D721Med (cell line): ENCODE data around the gene ARHGAP21.
"Not testable (repeated sequence)": the region's sequence is repeated elsewhere in the genome, so short reads cannot be mapped to it uniquely, and the experiment has no call there.

Experiments used
- DNase-seq: peaks from one replicate; pipeline ENCODE4 v3.0.0; 2011; ENCODE audit warnings: low spot score; ENCODE audit not compliant: insufficient read length
- FAIRE-seq: peaks from 2 replicates; lab custom pipeline; 2011; peaks lifted over from hg19 to GRCh38; lab: Jason Lieb, UNC
- CTCF ChIP-seq: IDR thresholded peaks from 2 replicates; pipeline ENCODE4 v1.5.1; 2012; ENCODE audit warnings: mild to moderate bottlenecking, control low read depth; ENCODE audit not compliant: insufficient read depth; ENCODE audit errors: missing control alignments

Gene ARHGAP21

GRCh38 chr10:24639124-24639523 is 84.6 kb downstream of the ARHGAP21 start:
- FAIRE-seq (no peak), DNase-seq (no peak)
- TF ChIP-seq CTCF = no peak

DNA sequence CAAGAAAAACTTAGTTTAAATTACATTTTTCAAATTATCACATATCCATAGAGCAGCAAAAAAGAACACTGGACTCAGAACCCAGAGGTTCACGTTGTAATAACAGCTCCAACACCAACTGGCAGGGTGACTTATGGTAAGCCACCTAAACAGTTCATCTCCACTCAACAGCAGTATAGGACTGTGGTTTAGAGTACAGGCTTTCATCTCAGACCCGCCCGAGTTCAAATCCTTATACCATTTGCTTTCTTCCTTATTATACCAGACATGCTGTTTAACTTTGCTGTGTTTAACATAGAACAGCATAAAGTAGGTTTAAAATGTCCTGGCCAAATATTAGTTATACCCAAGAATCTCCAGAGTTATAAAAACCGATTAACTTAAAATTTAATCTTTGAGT is 97.9 kb downstream of the ARHGAP21 start:
- FAIRE-seq (no peak), DNase-seq (no peak)
- no peak for TF ChIP-seq CTCF

GRCh38 chr10:24623383-24623782 is 100.3 kb downstream of the ARHGAP21 start:
- no peak for TF ChIP-seq CTCF
- FAIRE-seq (no peak), DNase-seq (no peak)

- FAIRE-seq (no peak), DNase-seq (no peak)
Measured at GRCh38 chr10:24622781-24623301, 100.8 kb downstream of the ARHGAP21 start.

GRCh38 chr10:24621035-24621795 is 102.5 kb downstream of the ARHGAP21 start:
- DNase-seq, FAIRE-seq: not testable (repeated sequence)

More at GRCh38 chr10:24622781-24623301, 100.8 kb downstream of the ARHGAP21 start:
- no peak for TF ChIP-seq CTCF

- FAIRE-seq, DNase-seq: not testable (repeated sequence)
Measured at GRCh38 chr10:24619994-24620310, 103.7 kb downstream of the ARHGAP21 start.

- FAIRE-seq, DNase-seq: not testable (repeated sequence)
Measured at GRCh38 chr10:24619291-24619993, 104.2 kb downstream of the ARHGAP21 start.

GRCh38 chr10:24618401-24618800 is 105.3 kb downstream of the ARHGAP21 start:
- FAIRE-seq (no peak), DNase-seq (no peak)
- TF ChIP-seq CTCF = no peak
